ENCODE data around the gene CDH13. TPM values are rescaled to one million over a fixed set of nuclear protein-coding genes. Genes with fewer than 3 reads are reported as not detected.

CDH13 gene
- total and polyA plus RNA-seq, 10 of the 15 experiments (the other 5 are each of a cell fraction or from before 2014, with no cell fraction given), result under 0.01 to 0.05 TPM; not detected in 8

DNA sequence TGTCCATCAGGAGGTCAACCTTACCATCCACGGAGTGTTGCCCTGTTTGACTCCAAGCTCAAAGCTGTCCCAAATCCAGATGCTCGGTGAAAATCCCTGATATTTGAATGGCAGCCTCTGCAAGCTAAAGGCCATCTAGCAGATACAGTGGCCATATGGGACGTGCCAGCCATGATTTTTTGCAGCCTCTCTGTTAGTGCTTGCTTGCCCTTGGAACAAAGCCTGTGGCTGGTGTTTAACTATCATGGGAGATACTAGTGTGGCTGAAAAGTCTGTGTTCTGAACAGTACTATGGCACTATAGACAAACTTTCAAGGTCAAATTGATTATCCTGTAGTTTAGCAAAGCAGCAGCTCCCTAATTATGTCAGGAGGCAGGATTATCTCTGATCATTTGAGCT lies 214.3 kb downstream of the CDH13 start:
- TF ChIP-seq NR2F1 (conservative IDR thresholded peaks at IDR 0.05), result no peak
- no peak for TF ChIP-seq TAF1 (IDR thresholded peaks at IDR 0.05; ENCODE audit: borderline replicate concordance, low read depth, low read length)
- no peak for TF ChIP-seq SIX5 (IDR thresholded peaks at IDR 0.05; ENCODE audit: low read depth, low read length, severe bottlenecking)
- TF ChIP-seq, protein P1, sequence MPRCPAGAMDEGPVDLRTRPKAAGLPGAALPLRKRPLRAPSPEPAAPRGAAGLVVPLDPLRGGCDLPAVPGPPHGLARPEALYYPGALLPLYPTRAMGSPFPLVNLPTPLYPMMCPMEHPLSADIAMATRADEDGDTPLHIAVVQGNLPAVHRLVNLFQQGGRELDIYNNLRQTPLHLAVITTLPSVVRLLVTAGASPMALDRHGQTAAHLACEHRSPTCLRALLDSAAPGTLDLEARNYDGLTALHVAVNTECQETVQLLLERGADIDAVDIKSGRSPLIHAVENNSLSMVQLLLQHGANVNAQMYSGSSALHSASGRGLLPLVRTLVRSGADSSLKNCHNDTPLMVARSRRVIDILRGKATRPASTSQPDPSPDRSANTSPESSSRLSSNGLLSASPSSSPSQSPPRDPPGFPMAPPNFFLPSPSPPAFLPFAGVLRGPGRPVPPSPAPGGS (IDR thresholded peaks at IDR 0.05; ENCODE audit: borderline replicate concordance, insufficient read depth, low read depth, low read length, poor library complexity, severe bottlenecking), result no peak
- TF ChIP-seq BHLHE40 (IDR thresholded peaks at IDR 0.05; ENCODE audit: borderline replicate concordance in 1 of 2, low read depth in 2 of 2, low read length in 1 of 2), result no peak
- TF ChIP-seq, protein P2, sequence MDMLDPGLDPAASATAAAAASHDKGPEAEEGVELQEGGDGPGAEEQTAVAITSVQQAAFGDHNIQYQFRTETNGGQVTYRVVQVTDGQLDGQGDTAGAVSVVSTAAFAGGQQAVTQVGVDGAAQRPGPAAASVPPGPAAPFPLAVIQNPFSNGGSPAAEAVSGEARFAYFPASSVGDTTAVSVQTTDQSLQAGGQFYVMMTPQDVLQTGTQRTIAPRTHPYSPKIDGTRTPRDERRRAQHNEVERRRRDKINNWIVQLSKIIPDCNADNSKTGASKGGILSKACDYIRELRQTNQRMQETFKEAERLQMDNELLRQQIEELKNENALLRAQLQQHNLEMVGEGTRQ (IDR thresholded peaks at IDR 0.05; ENCODE audit: borderline replicate concordance, low read depth, low read length), result no peak
- TF ChIP-seq PML (IDR thresholded peaks at IDR 0.05; ENCODE audit: low read length), result no peak
- TF ChIP-seq, protein P3, sequence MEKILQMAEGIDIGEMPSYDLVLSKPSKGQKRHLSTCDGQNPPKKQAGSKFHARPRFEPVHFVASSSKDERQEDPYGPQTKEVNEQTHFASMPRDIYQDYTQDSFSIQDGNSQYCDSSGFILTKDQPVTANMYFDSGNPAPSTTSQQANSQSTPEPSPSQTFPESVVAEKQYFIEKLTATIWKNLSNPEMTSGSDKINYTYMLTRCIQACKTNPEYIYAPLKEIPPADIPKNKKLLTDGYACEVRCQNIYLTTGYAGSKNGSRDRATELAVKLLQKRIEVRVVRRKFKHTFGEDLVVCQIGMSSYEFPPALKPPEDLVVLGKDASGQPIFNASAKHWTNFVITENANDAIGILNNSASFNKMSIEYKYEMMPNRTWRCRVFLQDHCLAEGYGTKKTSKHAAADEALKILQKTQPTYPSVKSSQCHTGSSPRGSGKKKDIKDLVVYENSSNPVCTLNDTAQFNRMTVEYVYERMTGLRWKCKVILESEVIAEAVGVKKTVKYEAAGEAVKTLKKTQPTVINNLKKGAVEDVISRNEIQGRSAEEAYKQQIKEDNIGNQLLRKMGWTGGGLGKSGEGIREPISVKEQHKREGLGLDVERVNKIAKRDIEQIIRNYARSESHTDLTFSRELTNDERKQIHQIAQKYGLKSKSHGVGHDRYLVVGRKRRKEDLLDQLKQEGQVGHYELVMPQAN (conservative IDR thresholded peaks at IDR 0.05), result no peak
- no peak for TF ChIP-seq MTA3 (IDR thresholded peaks at IDR 0.05; ENCODE audit: borderline replicate concordance, low read length)
- no peak for TF ChIP-seq CREB1 (IDR thresholded peaks at IDR 0.05; ENCODE audit: low read depth)
- no peak for TF ChIP-seq ASH2L (IDR thresholded peaks at IDR 0.05; ENCODE audit: borderline replicate concordance, low read depth)
- 26% methylated on average over 3 of the region's 3 CpGs for WGBS (ENCODE audit: insufficient coverage, insufficient replicate concordance, low lambda C conversion rate, missing lambda C conversion rate)
- Histone ChIP-seq H4K20me1 (ENCODE audit: control insufficient read depth, insufficient read depth) (no peaks in the 10 kb centered on the region), H3K4me3 (no peak overlapping the region), H2AFZ (ENCODE audit: control insufficient read depth, low read depth, low read length) (no peak overlapping the region), H3K27me3 (replicated peaks in 1 of 2; ENCODE audit: control insufficient read depth in 2 of 2, insufficient read depth in 2 of 2, low read length in 1 of 2) (no peaks in the 10 kb centered on the region), H3K9ac (ENCODE audit: control insufficient read depth, insufficient read depth, low read length) (no peak overlapping the region), H3K36me3 (ENCODE audit: control insufficient read depth in 2 of 2, insufficient read depth in 2 of 2, low read length in 1 of 2) (no peaks in the 10 kb centered on the region), H3K9me3 (replicated peaks; ENCODE audit: control insufficient read depth, insufficient read depth, low read length) (no peaks in the 10 kb centered on the region), H3K4me1 (ENCODE audit: control insufficient read depth, insufficient read depth, low read length) (no peaks in the 10 kb centered on the region), H3K27ac (ENCODE audit: control insufficient read depth, insufficient read depth) (no peak overlapping the region), H3K4me2 (ENCODE audit: control insufficient read depth, insufficient read depth) (no peak overlapping the region), H3K79me2 (ENCODE audit: control insufficient read depth, insufficient read depth, low read length) (no peaks in the 10 kb centered on the region)
- no peak for ATAC-seq
- BruUV-seq (replicated peaks), result no TSS peak
- no peak for FAIRE-seq
- SMC1A ChIA-PET (ENCODE audit: uncharacterized antibody, unreplicated experiment), result no interaction called here
- DNase-seq (ENCODE audit: low read depth, low spot score), result no peak
- POLR2A ChIA-PET, result no interaction called here
- in situ Hi-C loops (cut with MboI), result no loop called here
- RAD21 ChIA-PET (ENCODE audit: unreplicated experiment), result no interaction called here
- intact Hi-C loops (cut with micrococcal nuclease; ENCODE audit: unreplicated experiment), result no loop called here
- CTCF ChIA-PET, result no interaction called here
